Mucosa of descending colon (tissue), 3 donors: ENCODE data around the gene HNRNPA3. TPM values are rescaled to one million over a fixed set of nuclear protein-coding genes. Genes with fewer than 3 reads are reported as not detected.
"Not testable (repeated sequence)": the region's sequence is repeated elsewhere in the genome, so short reads cannot be mapped to it uniquely, and the experiment has no call there.

Experiments used
- ATAC-seq: fragments of 200-7000 bp; cut with Tn5 transposase; one replicate; pipeline ENCODE4 v1.9.1; 2020; ENCODE audit warnings: mild to moderate bottlenecking, moderate library complexity
- DNase-seq, 3 donors: peaks; one replicate each; pipeline ENCODE4 v3.0.0-alpha.2; 2020
- H3K36me3 ChIP-seq: fragments of 200-600 bp; one replicate; pipeline ENCODE4 v1.8.0; 2021; ENCODE audit warnings: low read depth, mild to moderate bottlenecking
- H3K4me1 ChIP-seq: fragments of 200-600 bp; one replicate; pipeline ENCODE4 v1.8.0; 2021; ENCODE audit warnings: low read depth, mild to moderate bottlenecking
- H3K4me3 ChIP-seq: fragments of 200-600 bp; one replicate; pipeline ENCODE4 v1.8.0; 2021; ENCODE audit warnings: mild to moderate bottlenecking
- H3K9me3 ChIP-seq: fragments of 200-600 bp; one replicate; pipeline ENCODE4 v1.8.0; 2021; ENCODE audit warnings: mild to moderate bottlenecking
- CTCF ChIP-seq: fragments of 200-600 bp; IDR thresholded peaks from one replicate; pipeline ENCODE4 v1.8.0; 2022; ENCODE audit warnings: antibody characterized with exemption, mild to moderate bottlenecking
- intact Hi-C, 2 donors: fragments of 100-400 bp; cut with DNase I in 1 of 2; cut with micrococcal nuclease in 1 of 2; formaldehyde crosslinking; loops; one replicate each; pipeline versions ENCODE4 v1.11.0 to v1.11.1; 2022; cut with DNase I, micrococcal nuclease
- total RNA-seq, 3 donors: library from RNA; stranded (reverse); fragmentation: NEBNext Ultra II Directional in 2 of 3; extraction: Animal tissue kit (Norgen Biotek cat#: 25700) in 2 of 3; gene quantifications; one replicate each; pipeline versions ENCODE4 v1.2.1 to v1.2.4, GENCODE V29; 2021 to 2023
- donor health status: DM: no; HTN: no; CAD: no; lungs with moderate emphysema.
- donor health status: DM: no; HTN: no; CAD: no.
- donor health status: DM: no; HTN: yes; CAD: no.

HNRNPA3 gene
- total RNA-seq, 3 donors from 2014 or later, result 133 to 169 (median 151) TPM

- no peak for ATAC-seq
- no peak for DNase-seq
- H3K9me3 ChIP-seq, result no peaks in the 10 kb centered on the region
- H3K4me1 ChIP-seq, result peaks cover 75% of the 10 kb centered on the region
- TF ChIP-seq CTCF, result no peak
- intact Hi-C loops, result no loop called here
- H3K4me3 ChIP-seq, result no peak overlapping the region
- H3K36me3 ChIP-seq, result no peaks in the 10 kb centered on the region
Measured at GRCh38 chr2:177244244-177244771, 31.7 kb downstream of the HNRNPA3 start.

- Histone ChIP-seq H3K36me3 (no peaks in the 10 kb centered on the region), H3K9me3 (no peaks in the 10 kb centered on the region), H3K4me3 (no peak overlapping the region), H3K4me1 (peaks cover 69% of the 10 kb centered on the region)
- peak; percentile 60 for ATAC-seq
- intact Hi-C loops, result no loop called here
- DNase-seq, result no peak
- no peak for TF ChIP-seq CTCF
Measured at GRCh38 chr2:177245010-177245422, 32.4 kb downstream of the HNRNPA3 start.

GRCh38 chr2:177246000-177246399, 33.4 kb downstream of the HNRNPA3 start:
- peaks cover 59% of the 10 kb centered on the region for H3K4me1 ChIP-seq
- H3K4me3 ChIP-seq, result no peak overlapping the region
- H3K9me3 ChIP-seq, result no peaks in the 10 kb centered on the region
- intact Hi-C loops, result no loop called here
- ATAC-seq, result no peak
- DNase-seq, result no peak
- no peaks in the 10 kb centered on the region for H3K36me3 ChIP-seq
- TF ChIP-seq CTCF, result no peak

GRCh38 chr2:177246523-177247030, 34.0 kb downstream of the HNRNPA3 start:
- H3K9me3 ChIP-seq, ATAC-seq, intact Hi-C loops, H3K4me3 ChIP-seq, H3K36me3 ChIP-seq, DNase-seq: not testable (repeated sequence)
- peaks cover 58% of the 10 kb centered on the region for H3K4me1 ChIP-seq

GRCh38 chr2:177247693-177248262, 35.2 kb downstream of the HNRNPA3 start:
- intact Hi-C loops, result no loop called here
- TF ChIP-seq CTCF, result no peak
- DNase-seq, result no peak
- Histone ChIP-seq H3K4me3 (no peak overlapping the region), H3K9me3 (no peaks in the 10 kb centered on the region), H3K36me3 (no peaks in the 10 kb centered on the region), H3K4me1 (peaks cover 58% of the 10 kb centered on the region)
- no peak for ATAC-seq

- DNase-seq (no peak), ATAC-seq (no peak)
- TF ChIP-seq CTCF, result no peak
- intact Hi-C loops, result no loop called here
- H3K4me3 ChIP-seq, result no peak overlapping the region
- no peaks in the 10 kb centered on the region for H3K36me3 ChIP-seq
- H3K9me3 ChIP-seq, result no peaks in the 10 kb centered on the region
- peaks cover 60% of the 10 kb centered on the region for H3K4me1 ChIP-seq
Measured at GRCh38 chr2:177249038-177249437, 36.4 kb downstream of the HNRNPA3 start.
